IPS DF 6.9 (cell line): Measurements from ENCODE around the gene GMNC.
A peak's percentile ranks its signal among the peaks of the same experiment; 100 is the strongest.

Experiments
- DNase-seq: peaks from one replicate; pipeline ENCODE4 v3.0.0-alpha.2; 2013; ENCODE audit warnings: low read depth, low spot score
- H3K27ac ChIP-seq: one replicate; pipeline ENCODE4 v1.5.1; 2013; ENCODE audit warnings: low read length, control low read depth
- H3K27me3 ChIP-seq: 2 replicates; pipeline ENCODE4 v1.6.1; 2013; ENCODE audit warnings: mild to moderate bottlenecking, low read length; ENCODE audit not compliant: control insufficient read depth, insufficient read depth
- H3K36me3 ChIP-seq: 2 replicates; pipeline ENCODE4 v1.6.1; 2013; ENCODE audit warnings: low read length; ENCODE audit not compliant: control insufficient read depth, insufficient read depth
- H3K4me1 ChIP-seq: 2 replicates; pipeline ENCODE4 v1.6.1; 2013; ENCODE audit warnings: low read length; ENCODE audit not compliant: control insufficient read depth, insufficient read depth
- H3K4me3 ChIP-seq: 2 replicates; pipeline ENCODE4 v1.5.1; 2013; ENCODE audit warnings: mild to moderate bottlenecking, low read length
- H3K9me3 ChIP-seq: 2 replicates; pipeline ENCODE4 v1.6.1; 2013; ENCODE audit warnings: low read length, inconsistent platforms; ENCODE audit not compliant: control insufficient read depth, insufficient read depth
- WGBS: extraction: QIAGEN DNeasy Blood & Tissue Kit; methylation state at CpG from one replicate; pipeline ENCODE4 v1.1.7; 2013; ENCODE audit warnings: mixed read lengths, missing lambda C conversion rate; ENCODE audit not compliant: insufficient read length, insufficient coverage; 5-methylcytosine and 5-hydroxymethylcytosine counted together

The GMNC gene

DNA sequence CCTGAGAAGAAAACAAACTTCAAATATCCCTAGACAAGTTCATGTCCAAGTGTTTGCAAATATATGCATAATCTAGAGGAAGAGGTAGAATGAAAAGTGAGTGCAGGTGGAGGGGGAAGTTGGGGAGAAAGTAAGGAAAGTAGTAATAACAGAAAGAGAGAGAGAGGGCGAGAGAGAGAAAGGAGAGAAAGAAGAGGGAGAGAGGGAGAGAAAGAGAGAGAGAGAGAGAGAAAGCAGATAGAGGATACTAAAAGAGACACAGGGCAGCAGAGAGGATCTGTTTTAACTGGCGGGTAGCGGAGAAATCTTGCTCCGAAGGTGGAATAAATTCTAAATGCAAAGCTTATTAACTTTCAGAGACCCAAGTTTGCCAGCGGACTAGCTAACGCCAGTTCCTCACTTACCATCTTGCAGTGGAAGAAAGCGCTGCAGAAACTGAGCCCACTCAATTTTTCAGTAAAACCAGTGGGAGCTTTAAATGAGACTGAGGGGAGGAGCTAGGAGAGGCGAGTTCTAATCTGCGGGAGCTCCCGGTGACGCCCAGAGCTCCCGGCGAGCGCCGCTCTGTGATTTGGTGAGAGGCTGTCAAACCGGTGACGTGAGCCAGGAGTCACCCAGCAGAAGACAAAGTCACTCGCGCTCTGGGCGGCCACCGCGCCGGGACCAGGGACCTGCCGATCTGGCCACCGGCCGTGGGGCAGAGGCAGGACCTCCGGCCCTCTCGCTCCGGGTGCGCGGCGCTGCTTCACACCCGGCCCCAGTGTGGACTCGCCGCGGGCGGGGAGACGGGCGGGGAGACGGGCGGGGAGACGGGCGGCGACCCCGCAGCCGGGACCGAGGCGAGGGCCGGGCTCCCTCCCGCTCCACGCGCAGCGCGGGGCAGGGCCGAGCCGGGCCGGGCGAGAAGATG lies at the start of gene GMNC:
GMNC (minus strand) TSS at position 486 of the 910 bp plus-strand sequence; CDS start at position 407, 79 bp downstream.
- Histone ChIP-seq H3K27me3 (peaks cover 2% of the 10 kb centered on the region; the same call in 1 of the 2 replicates), H3K4me3 (peak within 1 kb of the TSS; percentile 99), H3K9me3 (no peaks in the 10 kb centered on the region), H3K36me3 (no peaks in the 10 kb centered on the region), H3K27ac (no peak within 1 kb of the TSS), H3K4me1 (no peaks in the 10 kb centered on the region)
- no peak for DNase-seq
- 86% methylated on average over 1 of the region's 58 CpGs for WGBS

DNA sequence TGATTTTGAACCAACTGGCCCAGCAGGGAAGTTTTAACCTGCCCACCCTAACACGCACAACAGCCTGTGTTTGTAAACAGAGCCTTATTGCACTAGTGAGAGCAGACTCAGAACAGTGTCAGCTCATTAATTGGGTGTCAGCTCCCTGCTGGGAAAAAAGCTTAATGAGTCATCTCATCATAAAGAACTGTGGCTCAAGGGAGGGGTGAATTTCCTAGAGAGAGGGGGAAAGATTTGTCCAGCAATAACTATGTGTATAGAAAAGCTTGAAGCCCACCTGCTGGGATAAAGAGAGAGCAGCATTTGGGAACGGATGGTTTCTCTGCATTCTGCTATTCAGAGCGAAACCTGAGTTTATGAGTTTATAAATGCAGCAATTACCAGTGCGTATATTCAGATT lies 48.9 kb upstream of the GMNC start:
- Histone ChIP-seq H3K9me3 (no peaks in the 10 kb centered on the region), H3K36me3 (no peaks in the 10 kb centered on the region), H3K4me3 (no peak overlapping the region), H3K27me3 (no peaks in the 10 kb centered on the region), H3K4me1 (no peaks in the 10 kb centered on the region), H3K27ac (no peak overlapping the region)
- WGBS = no CpG with 5 or more reads among the region's 4 CpGs
- no peak for DNase-seq

- Histone ChIP-seq H3K27ac (no peak overlapping the region), H3K36me3 (no peaks in the 10 kb centered on the region), H3K9me3 (no peaks in the 10 kb centered on the region), H3K4me1 (no peaks in the 10 kb centered on the region), H3K4me3 (no peak overlapping the region), H3K27me3 (no peaks in the 10 kb centered on the region)
- DNase-seq = no peak
- no CpG with 5 or more reads among the region's 9 CpGs for WGBS
Measured at GRCh38 chr3:190909908-190910307, 47.4 kb upstream of the GMNC start.

GRCh38 chr3:190903156-190903555 lies 40.7 kb upstream of the GMNC start:
- DNase-seq = no peak
- no CpG with 5 or more reads among the region's 1 CpG for WGBS
- H3K27me3 ChIP-seq = no peaks in the 10 kb centered on the region

DNA sequence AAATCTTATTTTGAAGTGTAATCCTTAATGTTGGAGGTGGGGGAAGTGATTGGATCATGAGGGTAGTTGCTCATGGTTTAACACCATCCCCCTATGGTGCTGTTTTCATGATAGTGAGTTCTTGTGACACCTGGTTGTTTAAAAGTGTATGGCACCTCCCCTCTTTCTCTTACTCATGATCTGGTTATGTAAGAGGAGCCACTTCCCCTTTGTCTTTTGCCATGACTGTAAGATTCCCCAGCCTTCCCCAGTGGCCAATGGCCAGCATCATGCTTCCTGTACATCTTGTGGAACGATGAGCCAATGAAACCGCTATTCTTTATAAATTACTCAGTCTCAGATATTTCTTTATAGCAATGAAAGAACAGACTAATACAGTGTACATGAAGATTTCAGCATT lies 39.8 kb upstream of the GMNC start:
- Histone ChIP-seq H3K36me3 (no peaks in the 10 kb centered on the region), H3K27ac (no peak overlapping the region), H3K9me3 (peaks cover 4% of the 10 kb centered on the region; the same call in 1 of the 2 replicates), H3K4me1 (no peaks in the 10 kb centered on the region), H3K4me3 (no peak overlapping the region), H3K27me3 (no peaks in the 10 kb centered on the region)
- no peak for DNase-seq
- WGBS = no CpG with 5 or more reads among the region's 2 CpGs

More at GRCh38 chr3:190903156-190903555, 40.7 kb upstream of the GMNC start:
- H3K36me3 ChIP-seq = no peaks in the 10 kb centered on the region
- H3K4me1 ChIP-seq = no peaks in the 10 kb centered on the region
- H3K9me3 ChIP-seq = peaks cover 4% of the 10 kb centered on the region; the same call in 1 of the 2 replicates
- no peak overlapping the region for H3K4me3 ChIP-seq
- no peak overlapping the region for H3K27ac ChIP-seq

GRCh38 chr3:190892395-190892902 lies 30.0 kb upstream of the GMNC start:
- WGBS = no CpG with 5 or more reads among the region's 4 CpGs
- no peak overlapping the region for H3K27ac ChIP-seq
- no peak overlapping the region for H3K4me3 ChIP-seq

GRCh38 chr3:190886945-190887344 lies 24.5 kb upstream of the GMNC start:
- Histone ChIP-seq H3K27me3 (no peaks in the 10 kb centered on the region), H3K27ac (no peak overlapping the region), H3K9me3 (no peaks in the 10 kb centered on the region), H3K4me3 (no peak overlapping the region), H3K4me1 (no peaks in the 10 kb centered on the region), H3K36me3 (no peaks in the 10 kb centered on the region)
- no CpG with 5 or more reads among the region's 5 CpGs for WGBS
- no peak for DNase-seq

More at GRCh38 chr3:190892395-190892902, 30.0 kb upstream of the GMNC start:
- H3K4me1 ChIP-seq = no peaks in the 10 kb centered on the region
- no peaks in the 10 kb centered on the region for H3K27me3 ChIP-seq
- no peaks in the 10 kb centered on the region; the same call in 1 of the 2 replicates for H3K9me3 ChIP-seq
- no peak for DNase-seq
- H3K36me3 ChIP-seq = no peaks in the 10 kb centered on the region

- Histone ChIP-seq H3K9me3 (no peaks in the 10 kb centered on the region), H3K27ac (no peak overlapping the region), H3K27me3 (no peaks in the 10 kb centered on the region), H3K36me3 (no peaks in the 10 kb centered on the region), H3K4me3 (no peak overlapping the region), H3K4me1 (no peaks in the 10 kb centered on the region)
- 100% methylated on average over 1 of the region's 7 CpGs for WGBS
- DNase-seq = no peak
Measured at GRCh38 chr3:190883973-190884832, 21.7 kb upstream of the GMNC start.

- no peak for DNase-seq
- WGBS = no CpG with 5 or more reads among the region's 3 CpGs
- Histone ChIP-seq H3K9me3 (no peaks in the 10 kb centered on the region), H3K4me3 (no peak overlapping the region), H3K4me1 (no peaks in the 10 kb centered on the region), H3K27me3 (no peaks in the 10 kb centered on the region), H3K27ac (no peak overlapping the region), H3K36me3 (no peaks in the 10 kb centered on the region)
Measured at GRCh38 chr3:190883141-190883540, 20.6 kb upstream of the GMNC start.

DNA sequence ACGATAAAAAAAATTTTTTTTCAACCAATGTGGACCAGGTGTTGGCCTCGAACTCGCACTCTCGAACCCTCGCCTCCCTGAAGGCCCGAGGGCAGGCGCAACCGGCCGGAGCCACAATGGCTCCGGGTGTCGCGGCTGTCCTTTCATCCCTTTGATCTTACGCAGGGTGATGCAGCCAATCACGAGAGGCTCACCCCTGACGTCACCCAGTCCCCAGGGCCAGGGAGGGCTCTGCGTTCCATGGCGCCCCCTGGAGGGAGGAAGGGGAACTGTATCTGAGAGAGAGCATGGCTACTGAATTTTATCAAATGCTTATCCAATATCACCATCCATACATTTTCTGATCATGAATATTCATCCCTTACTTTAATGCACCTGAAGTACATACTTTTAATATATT lies 15.4 kb upstream of the GMNC start:
- no peaks in the 10 kb centered on the region for H3K4me1 ChIP-seq
- H3K27ac ChIP-seq = no peak overlapping the region
- no peaks in the 10 kb centered on the region for H3K27me3 ChIP-seq
- H3K36me3 ChIP-seq = no peaks in the 10 kb centered on the region
- WGBS = no CpG with 5 or more reads among the region's 17 CpGs
- DNase-seq = no peak
- no peak overlapping the region for H3K4me3 ChIP-seq
- H3K9me3 ChIP-seq = no peaks in the 10 kb centered on the region
